Dedifferentiated amniotic fluid mesenchymal stem cell (primary cell): Measurements from ENCODE around the gene FMOD.

Experiments used
- DNase-seq: peaks from one replicate; pipeline ENCODE4 v3.0.0-alpha.2; 2016; ENCODE audit errors: extremely low spot score

FMOD gene

GRCh38 chr1:203351037-203351625 is at the start of gene FMOD:
Gene FMOD (minus strand): TSS chr1:203351122. CDS start chr1:203348270, 2,852 bp downstream.
- no peak for DNase-seq

GRCh38 chr1:203396595-203397194 is 45.8 kb upstream of the FMOD start:
- DNase-seq: no peak

- DNase-seq: no peak
These were observed 44.8 kb upstream of the FMOD start for GRCh38 chr1:203395751-203396150.

GRCh38 chr1:203390298-203390697 is 39.4 kb upstream of the FMOD start:
- DNase-seq: no peak

GRCh38 chr1:203388683-203389082 is 37.8 kb upstream of the FMOD start:
- DNase-seq: no peak

- DNase-seq: no peak
These were observed 31.1 kb upstream of the FMOD start for GRCh38 chr1:203382026-203382425.

GRCh38 chr1:203381151-203381751 is 30.3 kb upstream of the FMOD start:
- no peak for DNase-seq

GRCh38 chr1:203380420-203381150 is 29.7 kb upstream of the FMOD start:
- no peak for DNase-seq

GRCh38 chr1:203379825-203380224 is 28.9 kb upstream of the FMOD start:
- no peak for DNase-seq

GRCh38 chr1:203378556-203379245 is 27.8 kb upstream of the FMOD start:
- peak; percentile 72 for DNase-seq

- no peak for DNase-seq
These were observed 23.1 kb upstream of the FMOD start for GRCh38 chr1:203373991-203374390.

- no peak for DNase-seq
These were observed 22.1 kb upstream of the FMOD start for GRCh38 chr1:203373002-203373401.

GRCh38 chr1:203371288-203371687 is 20.4 kb upstream of the FMOD start:
- DNase-seq: no peak

GRCh38 chr1:203369666-203370065 is 18.7 kb upstream of the FMOD start:
- DNase-seq: no peak

GRCh38 chr1:203368624-203369451 is 17.9 kb upstream of the FMOD start:
- peak; percentile 69 for DNase-seq

- DNase-seq: no peak
These were observed 16.1 kb upstream of the FMOD start for GRCh38 chr1:203367057-203367456.

GRCh38 chr1:203366476-203366875 is 15.6 kb upstream of the FMOD start:
- peak; percentile 31 for DNase-seq

- DNase-seq: no peak
These were observed 13.9 kb upstream of the FMOD start for GRCh38 chr1:203364806-203365205.

GRCh38 chr1:203364094-203364801 is 13.3 kb upstream of the FMOD start:
- DNase-seq: no peak

GRCh38 chr1:203362720-203363025 is 11.8 kb upstream of the FMOD start:
- DNase-seq: no peak
